DOHH2 (cell line): ENCODE measurements around the gene MPDZ.

Source experiments
- H3F3A ChIP-seq: fragments of 200-600 bp; sonication (generic), shearing (Covaris generic); 2 replicates; pipeline ENCODE4 v1.6.0; 2016; ENCODE audit warnings: antibody characterized with exemption, mild to moderate bottlenecking; ENCODE audit not compliant: control insufficient read depth, insufficient read depth
- H3K27ac ChIP-seq: fragments of 200-600 bp; sonication (generic); 2 replicates; pipeline ENCODE4 v1.5.1; 2014; ENCODE audit warnings: low read depth, mild to moderate bottlenecking, low read length, moderate library complexity
- H3K27me3 ChIP-seq: fragments of 200-600 bp; sonication (generic); 2 replicates; pipeline ENCODE4 v1.6.1; 2014; ENCODE audit warnings: mild to moderate bottlenecking, low read length, mixed read lengths; ENCODE audit not compliant: control insufficient read depth
- H3K36me3 ChIP-seq: fragments of 200-600 bp; sonication (generic); 2 replicates; pipeline ENCODE4 v1.6.1; 2014; ENCODE audit warnings: mild to moderate bottlenecking, low read length, moderate library complexity, mixed read lengths; ENCODE audit not compliant: control insufficient read depth
- H3K4me1 ChIP-seq: fragments of 200-600 bp; sonication (generic); 2 replicates; pipeline ENCODE4 v1.6.1; 2014; ENCODE audit warnings: mild to moderate bottlenecking, low read length, mixed read lengths; ENCODE audit not compliant: control insufficient read depth
- H3K4me2 ChIP-seq: fragments of 200-600 bp; sonication (generic); 2 replicates; pipeline ENCODE4 v1.6.0; 2014; ENCODE audit warnings: mild to moderate bottlenecking, low read length, moderate library complexity
- H3K4me3 ChIP-seq: fragments of 200-600 bp; sonication (generic); 2 replicates; pipeline ENCODE4 v1.5.1; 2014; ENCODE audit warnings: mild to moderate bottlenecking, low read length, mixed read lengths
- H3K79me2 ChIP-seq: fragments of 200-600 bp; sonication (generic); 2 replicates; pipeline ENCODE4 v1.6.1; 2014; ENCODE audit warnings: mild to moderate bottlenecking, low read length, mixed read lengths; ENCODE audit not compliant: control insufficient read depth
- H3K9me2 ChIP-seq: fragments of 200-600 bp; sonication (generic); replicated peaks from 2 replicates; pipeline ENCODE4 v1.6.1; 2014; ENCODE audit warnings: mild to moderate bottlenecking, low read length, mixed read lengths; ENCODE audit not compliant: control insufficient read depth
- H3K9me3 ChIP-seq: fragments of 200-600 bp; sonication (generic); 2 replicates; pipeline ENCODE4 v1.6.1; 2014; ENCODE audit warnings: antibody characterized with exemption, low read length, mixed read lengths; ENCODE audit not compliant: control insufficient read depth, insufficient read depth
- H4K20me1 ChIP-seq: fragments of 200-600 bp; sonication (generic); 2 replicates; pipeline ENCODE4 v1.6.0; 2014; ENCODE audit warnings: low read depth, mild to moderate bottlenecking, antibody characterized with exemption, low read length, moderate library complexity; ENCODE audit not compliant: control insufficient read depth, insufficient read depth
- EZH2phosphoT487 ChIP-seq: fragments of 200-600 bp; sonication (generic); IDR thresholded peaks from 2 replicates; pipeline ENCODE4 v1.6.1; 2017; ENCODE audit warnings: borderline replicate concordance, mild to moderate bottlenecking, antibody characterized with exemption, low read length, moderate library complexity, mixed read lengths
- TF ChIP-seq, protein P1 (sequence below): fragments of 200-600 bp; sonication (generic); IDR thresholded peaks from one replicate; pipeline ENCODE4 v1.5.1; 2014; ENCODE audit warnings: antibody characterized with exemption, mild to moderate bottlenecking, low read depth, low read length; ENCODE audit not compliant: poor library complexity, severe bottlenecking

The MPDZ gene

DNA sequence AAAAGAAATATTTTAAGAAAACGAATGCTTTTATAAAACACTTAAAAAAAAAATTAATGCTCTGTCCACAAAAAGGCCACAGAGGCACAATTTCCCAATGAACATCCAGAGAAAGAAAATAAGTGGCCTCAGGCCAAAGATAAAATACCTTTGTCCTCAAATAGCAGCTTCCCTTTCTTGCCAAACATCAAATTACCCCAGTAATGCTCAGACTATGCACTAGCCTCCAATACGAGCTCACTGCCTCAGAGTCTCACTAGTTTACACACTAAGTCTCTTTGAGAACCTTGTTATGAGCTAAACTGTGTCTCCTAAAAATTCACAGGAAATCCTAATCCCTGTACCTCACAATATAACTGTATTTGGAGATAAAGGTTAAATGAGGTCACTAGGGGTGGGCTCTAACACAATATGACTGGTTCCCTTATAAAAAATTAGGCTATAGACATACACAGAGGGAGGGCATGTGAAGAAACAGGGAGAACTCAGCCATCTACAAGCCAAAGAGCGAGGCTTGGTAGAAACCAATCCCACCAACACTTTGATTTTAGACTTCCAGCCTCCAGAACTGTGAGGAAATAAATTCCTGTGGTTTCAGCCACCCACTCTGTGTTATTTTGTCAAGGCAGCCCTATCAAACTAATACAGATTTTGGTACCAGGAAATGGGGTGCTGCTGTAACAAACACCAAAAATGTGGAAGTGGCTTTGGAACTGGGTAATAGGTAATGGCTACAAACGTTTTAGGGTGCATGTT is 4.4 kb downstream of the MPDZ start:
- Histone ChIP-seq H3K79me2 (no peaks in the 10 kb centered on the region), H3K4me3 (no peak overlapping the region), H3K9me3 (peaks cover 5% of the 10 kb centered on the region; the same call in 1 of the 2 replicates)

DNA sequence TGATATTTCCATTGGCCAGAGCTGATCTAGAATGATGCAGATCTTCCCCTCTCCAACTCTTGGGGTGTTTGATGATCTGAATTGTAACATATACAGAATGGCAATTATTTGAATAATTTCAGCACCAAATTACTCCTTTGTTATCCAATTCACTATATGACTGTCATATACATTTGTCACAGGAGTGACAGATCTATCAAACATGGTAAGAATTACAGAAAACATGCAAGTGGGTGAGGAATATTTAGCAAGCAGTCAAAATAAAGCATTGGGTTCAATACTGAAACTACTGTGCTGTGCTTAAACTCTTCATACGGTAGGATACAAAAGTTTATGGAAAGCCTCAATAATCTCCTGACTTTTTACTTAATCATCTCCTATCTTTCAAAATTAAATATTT is 8.8 kb downstream of the MPDZ start:
- no peaks in the 10 kb centered on the region for H3K4me1 ChIP-seq
- H3K36me3 ChIP-seq = no peaks in the 10 kb centered on the region
- H3K9me2 ChIP-seq = no peaks in the 10 kb centered on the region
- H3K27me3 ChIP-seq = no peaks in the 10 kb centered on the region
- no peaks in the 10 kb centered on the region for H3F3A ChIP-seq
- no peak overlapping the region for H3K4me3 ChIP-seq
- no peaks in the 10 kb centered on the region for H3K9me3 ChIP-seq
- TF ChIP-seq, protein P1, sequence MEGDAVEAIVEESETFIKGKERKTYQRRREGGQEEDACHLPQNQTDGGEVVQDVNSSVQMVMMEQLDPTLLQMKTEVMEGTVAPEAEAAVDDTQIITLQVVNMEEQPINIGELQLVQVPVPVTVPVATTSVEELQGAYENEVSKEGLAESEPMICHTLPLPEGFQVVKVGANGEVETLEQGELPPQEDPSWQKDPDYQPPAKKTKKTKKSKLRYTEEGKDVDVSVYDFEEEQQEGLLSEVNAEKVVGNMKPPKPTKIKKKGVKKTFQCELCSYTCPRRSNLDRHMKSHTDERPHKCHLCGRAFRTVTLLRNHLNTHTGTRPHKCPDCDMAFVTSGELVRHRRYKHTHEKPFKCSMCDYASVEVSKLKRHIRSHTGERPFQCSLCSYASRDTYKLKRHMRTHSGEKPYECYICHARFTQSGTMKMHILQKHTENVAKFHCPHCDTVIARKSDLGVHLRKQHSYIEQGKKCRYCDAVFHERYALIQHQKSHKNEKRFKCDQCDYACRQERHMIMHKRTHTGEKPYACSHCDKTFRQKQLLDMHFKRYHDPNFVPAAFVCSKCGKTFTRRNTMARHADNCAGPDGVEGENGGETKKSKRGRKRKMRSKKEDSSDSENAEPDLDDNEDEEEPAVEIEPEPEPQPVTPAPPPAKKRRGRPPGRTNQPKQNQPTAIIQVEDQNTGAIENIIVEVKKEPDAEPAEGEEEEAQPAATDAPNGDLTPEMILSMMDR = no peak
- no peak for TF ChIP-seq EZH2phosphoT487
- no peak overlapping the region for H3K27ac ChIP-seq
- no peaks in the 10 kb centered on the region for H3K79me2 ChIP-seq
- H3K4me2 ChIP-seq = no peak overlapping the region
- H4K20me1 ChIP-seq = no peaks in the 10 kb centered on the region

More for the DNA sequence above, 4.4 kb downstream of the MPDZ start:
- H3K36me3 ChIP-seq = no peaks in the 10 kb centered on the region
- no peaks in the 10 kb centered on the region for H4K20me1 ChIP-seq
- no peak overlapping the region for H3K4me2 ChIP-seq
- TF ChIP-seq, protein P1 = no peak
- no peak for TF ChIP-seq EZH2phosphoT487
- H3K9me2 ChIP-seq = no peaks in the 10 kb centered on the region
- no peaks in the 10 kb centered on the region for H3K4me1 ChIP-seq
- H3K27me3 ChIP-seq = no peaks in the 10 kb centered on the region
- no peak overlapping the region for H3K27ac ChIP-seq
- H3F3A ChIP-seq = no peaks in the 10 kb centered on the region

DNA sequence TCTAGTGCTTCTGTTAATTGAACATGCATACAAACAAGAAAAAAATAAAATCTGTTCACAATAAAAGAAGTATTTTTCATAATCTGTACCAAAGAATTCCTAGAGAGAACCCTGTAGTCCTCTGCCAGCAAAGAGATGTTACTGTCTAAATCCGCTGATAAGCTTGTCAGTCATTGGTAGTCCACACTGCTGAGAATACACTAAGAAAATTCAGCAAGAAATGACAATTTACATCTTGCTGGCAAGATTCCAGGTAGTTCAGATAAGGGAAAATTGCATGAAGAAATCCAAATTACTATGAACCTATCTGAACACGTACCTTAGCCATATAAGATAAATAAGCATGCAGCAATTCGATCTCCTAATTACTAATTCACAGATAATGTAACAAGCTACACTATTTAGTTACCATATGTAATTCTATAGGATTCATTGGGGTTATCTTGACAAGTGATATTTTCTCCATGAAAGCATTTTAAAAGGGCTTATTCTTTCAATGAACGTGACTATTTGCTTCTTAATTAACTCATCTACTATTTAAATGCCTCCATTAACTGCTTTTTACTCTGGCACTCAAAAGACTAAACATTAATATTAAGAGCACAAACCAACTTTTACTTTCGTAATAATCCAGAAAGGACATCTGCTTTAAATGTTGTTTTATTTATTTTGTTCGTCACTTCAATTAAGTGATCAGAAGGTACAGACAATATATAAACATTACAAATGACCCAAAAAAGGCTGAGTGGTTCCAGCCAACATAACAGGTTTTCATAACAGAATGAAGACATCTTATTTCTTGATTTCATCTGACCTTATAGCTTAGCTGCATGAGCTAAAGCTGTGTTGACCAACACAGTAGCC is 9.7 kb downstream of the MPDZ start:
- Histone ChIP-seq H3K4me2 (no peak overlapping the region), H3K9me2 (no peaks in the 10 kb centered on the region), H3K27ac (no peak overlapping the region), H3K4me3 (no peak overlapping the region), H3K4me1 (no peaks in the 10 kb centered on the region), H4K20me1 (no peaks in the 10 kb centered on the region), H3K79me2 (no peaks in the 10 kb centered on the region), H3K9me3 (no peaks in the 10 kb centered on the region), H3K36me3 (no peaks in the 10 kb centered on the region), H3F3A (no peaks in the 10 kb centered on the region), H3K27me3 (no peaks in the 10 kb centered on the region)
- TF ChIP-seq EZH2phosphoT487 = no peak
- TF ChIP-seq, protein P1 = no peak
